ENCODE results near the gene OTOGL.

- TF ChIP-seq, protein P1, sequence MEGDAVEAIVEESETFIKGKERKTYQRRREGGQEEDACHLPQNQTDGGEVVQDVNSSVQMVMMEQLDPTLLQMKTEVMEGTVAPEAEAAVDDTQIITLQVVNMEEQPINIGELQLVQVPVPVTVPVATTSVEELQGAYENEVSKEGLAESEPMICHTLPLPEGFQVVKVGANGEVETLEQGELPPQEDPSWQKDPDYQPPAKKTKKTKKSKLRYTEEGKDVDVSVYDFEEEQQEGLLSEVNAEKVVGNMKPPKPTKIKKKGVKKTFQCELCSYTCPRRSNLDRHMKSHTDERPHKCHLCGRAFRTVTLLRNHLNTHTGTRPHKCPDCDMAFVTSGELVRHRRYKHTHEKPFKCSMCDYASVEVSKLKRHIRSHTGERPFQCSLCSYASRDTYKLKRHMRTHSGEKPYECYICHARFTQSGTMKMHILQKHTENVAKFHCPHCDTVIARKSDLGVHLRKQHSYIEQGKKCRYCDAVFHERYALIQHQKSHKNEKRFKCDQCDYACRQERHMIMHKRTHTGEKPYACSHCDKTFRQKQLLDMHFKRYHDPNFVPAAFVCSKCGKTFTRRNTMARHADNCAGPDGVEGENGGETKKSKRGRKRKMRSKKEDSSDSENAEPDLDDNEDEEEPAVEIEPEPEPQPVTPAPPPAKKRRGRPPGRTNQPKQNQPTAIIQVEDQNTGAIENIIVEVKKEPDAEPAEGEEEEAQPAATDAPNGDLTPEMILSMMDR (conservative IDR thresholded peaks at IDR 0.05) = no peak
- no peak for TF ChIP-seq EZH2 (IDR thresholded peaks at IDR 0.05; ENCODE audit: low read depth)
Observed at GRCh38 chr12:80183939-80184338, 84.6 kb downstream of the OTOGL start.
